ENCODE results near the gene STARD9. TPM values are rescaled to one million over a fixed set of nuclear protein-coding genes. Genes with fewer than 3 reads are reported as not detected.

The STARD9 gene
- total RNA-seq, 1 donor from 2014 or later = 24.4 TPM

GRCh38 chr15:42695527-42696071, 120.2 kb downstream of the STARD9 start:
- DNase-seq (ENCODE audit: extremely low spot score, unreplicated experiment) = no peak
- TF ChIP-seq CTCF (IDR thresholded peaks at IDR 0.05) = no peak
- no peak overlapping the region for H3K4me3 Mint-ChIP-seq (ENCODE audit: unreplicated experiment)
- H3K27me3 Mint-ChIP-seq (ENCODE audit: unreplicated experiment) = no peaks in the 10 kb centered on the region
- H3K36me3 Mint-ChIP-seq (ENCODE audit: unreplicated experiment) = peaks cover 42% of the 10 kb centered on the region
- H3K4me1 Mint-ChIP-seq (ENCODE audit: unreplicated experiment) = no peaks in the 10 kb centered on the region
- H3K9me3 Mint-ChIP-seq (ENCODE audit: unreplicated experiment) = peaks cover 6% of the 10 kb centered on the region
- no peak overlapping the region for H3K27ac Mint-ChIP-seq (ENCODE audit: unreplicated experiment)

GRCh38 chr15:42696626-42697025, 121.2 kb downstream of the STARD9 start:
- Mint-ChIP-seq H3K27ac (ENCODE audit: unreplicated experiment) (no peak overlapping the region), H3K27me3 (ENCODE audit: unreplicated experiment) (no peaks in the 10 kb centered on the region)

GRCh38 chr15:42704492-42704926, 129.1 kb downstream of the STARD9 start:
- Mint-ChIP-seq H3K27ac (ENCODE audit: unreplicated experiment) (peak overlapping the region; percentile 16), H3K27me3 (ENCODE audit: unreplicated experiment) (no peaks in the 10 kb centered on the region), H3K9me3 (ENCODE audit: unreplicated experiment) (peaks cover 13% of the 10 kb centered on the region), H3K36me3 (ENCODE audit: unreplicated experiment) (peaks cover 31% of the 10 kb centered on the region), H3K4me1 (ENCODE audit: unreplicated experiment) (no peaks in the 10 kb centered on the region), H3K4me3 (ENCODE audit: unreplicated experiment) (no peak overlapping the region)
- DNase-seq (ENCODE audit: extremely low spot score, unreplicated experiment) = peak; percentile 83
- TF ChIP-seq CTCF (IDR thresholded peaks at IDR 0.05) = peak; percentile 86

More at GRCh38 chr15:42696626-42697025, 121.2 kb downstream of the STARD9 start:
- Mint-ChIP-seq H3K9me3 (ENCODE audit: unreplicated experiment) (peaks cover 13% of the 10 kb centered on the region), H3K4me3 (ENCODE audit: unreplicated experiment) (no peak overlapping the region), H3K36me3 (ENCODE audit: unreplicated experiment) (peaks cover 43% of the 10 kb centered on the region), H3K4me1 (ENCODE audit: unreplicated experiment) (no peaks in the 10 kb centered on the region)
- DNase-seq (ENCODE audit: extremely low spot score, unreplicated experiment) = no peak
- no peak for TF ChIP-seq CTCF (IDR thresholded peaks at IDR 0.05)

GRCh38 chr15:42705336-42705735, 129.9 kb downstream of the STARD9 start:
- no peak overlapping the region for H3K27ac Mint-ChIP-seq (ENCODE audit: unreplicated experiment)
- no peaks in the 10 kb centered on the region for H3K27me3 Mint-ChIP-seq (ENCODE audit: unreplicated experiment)
- DNase-seq (ENCODE audit: extremely low spot score, unreplicated experiment) = no peak
- H3K9me3 Mint-ChIP-seq (ENCODE audit: unreplicated experiment) = peaks cover 9% of the 10 kb centered on the region
- H3K4me1 Mint-ChIP-seq (ENCODE audit: unreplicated experiment) = no peaks in the 10 kb centered on the region
- TF ChIP-seq CTCF (IDR thresholded peaks at IDR 0.05) = no peak
- peaks cover 26% of the 10 kb centered on the region for H3K36me3 Mint-ChIP-seq (ENCODE audit: unreplicated experiment)
- H3K4me3 Mint-ChIP-seq (ENCODE audit: unreplicated experiment) = no peak overlapping the region

- TF ChIP-seq CTCF (IDR thresholded peaks at IDR 0.05) = no peak
- Mint-ChIP-seq H3K27me3 (ENCODE audit: unreplicated experiment) (no peaks in the 10 kb centered on the region), H3K4me3 (ENCODE audit: unreplicated experiment) (no peak overlapping the region), H3K4me1 (ENCODE audit: unreplicated experiment) (no peaks in the 10 kb centered on the region), H3K27ac (ENCODE audit: unreplicated experiment) (no peak overlapping the region), H3K36me3 (ENCODE audit: unreplicated experiment) (peaks cover 15% of the 10 kb centered on the region), H3K9me3 (ENCODE audit: unreplicated experiment) (no peaks in the 10 kb centered on the region)
- DNase-seq (ENCODE audit: extremely low spot score, unreplicated experiment) = no peak
Measured at GRCh38 chr15:42707068-42707467, 131.7 kb downstream of the STARD9 start.
